HL-60 (cell line): Measurements from ENCODE around the gene DHDDS.

Experiments
- POLR2AphosphoS5 ChIP-seq: IDR thresholded peaks from 2 replicates; pipeline ENCODE4 v1.6.1; 2012; ENCODE audit warnings: low read depth
- SPI1 ChIP-seq: IDR thresholded peaks from 2 replicates; pipeline ENCODE4 v1.6.1; 2012; ENCODE audit warnings: low read depth, mild to moderate bottlenecking, borderline replicate concordance
- TF ChIP-seq, protein P1 (sequence below): IDR thresholded peaks from one replicate; pipeline ENCODE4 v1.5.1; 2011; ENCODE audit warnings: low read length, control low read depth, inconsistent platforms; ENCODE audit not compliant: insufficient read depth
- TF ChIP-seq, protein P2 (sequence below): IDR thresholded peaks from 2 replicates; pipeline ENCODE4 v1.6.1; 2012; ENCODE audit warnings: low read depth; ENCODE audit not compliant: insufficient replicate concordance

DNA sequence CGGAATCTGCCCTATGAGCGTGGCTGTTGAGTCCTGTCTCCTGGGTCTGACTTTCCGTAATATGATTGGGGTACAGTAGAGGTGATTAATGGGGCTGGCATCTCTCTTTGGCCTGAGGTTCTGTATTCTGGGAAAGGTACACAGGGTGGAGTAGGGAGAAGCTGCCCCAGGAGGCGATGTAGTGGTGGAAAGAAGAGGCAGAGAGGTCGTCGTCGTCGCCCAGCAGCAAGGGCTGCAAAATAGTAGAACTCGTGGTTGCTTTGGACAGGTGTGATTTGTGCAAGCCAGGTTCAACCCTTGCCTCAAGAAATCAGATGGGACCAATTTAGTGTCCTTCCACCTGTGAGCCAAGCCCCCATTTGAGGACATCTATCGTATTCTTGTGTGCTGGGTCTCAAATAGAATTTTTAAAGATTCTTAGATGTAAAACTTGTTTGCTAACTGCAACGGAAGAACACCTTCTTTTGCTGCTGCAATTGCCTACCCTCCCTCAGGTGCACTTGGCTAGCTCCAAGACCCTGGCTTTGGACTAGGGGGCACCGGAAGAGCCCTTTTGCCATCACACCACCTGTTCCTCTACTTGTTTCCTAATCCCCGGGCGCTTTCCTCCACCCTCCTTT lies 38.9 kb downstream of the DHDDS start:
- TF ChIP-seq, protein P1, sequence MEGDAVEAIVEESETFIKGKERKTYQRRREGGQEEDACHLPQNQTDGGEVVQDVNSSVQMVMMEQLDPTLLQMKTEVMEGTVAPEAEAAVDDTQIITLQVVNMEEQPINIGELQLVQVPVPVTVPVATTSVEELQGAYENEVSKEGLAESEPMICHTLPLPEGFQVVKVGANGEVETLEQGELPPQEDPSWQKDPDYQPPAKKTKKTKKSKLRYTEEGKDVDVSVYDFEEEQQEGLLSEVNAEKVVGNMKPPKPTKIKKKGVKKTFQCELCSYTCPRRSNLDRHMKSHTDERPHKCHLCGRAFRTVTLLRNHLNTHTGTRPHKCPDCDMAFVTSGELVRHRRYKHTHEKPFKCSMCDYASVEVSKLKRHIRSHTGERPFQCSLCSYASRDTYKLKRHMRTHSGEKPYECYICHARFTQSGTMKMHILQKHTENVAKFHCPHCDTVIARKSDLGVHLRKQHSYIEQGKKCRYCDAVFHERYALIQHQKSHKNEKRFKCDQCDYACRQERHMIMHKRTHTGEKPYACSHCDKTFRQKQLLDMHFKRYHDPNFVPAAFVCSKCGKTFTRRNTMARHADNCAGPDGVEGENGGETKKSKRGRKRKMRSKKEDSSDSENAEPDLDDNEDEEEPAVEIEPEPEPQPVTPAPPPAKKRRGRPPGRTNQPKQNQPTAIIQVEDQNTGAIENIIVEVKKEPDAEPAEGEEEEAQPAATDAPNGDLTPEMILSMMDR, result no peak
- TF ChIP-seq, protein P2, sequence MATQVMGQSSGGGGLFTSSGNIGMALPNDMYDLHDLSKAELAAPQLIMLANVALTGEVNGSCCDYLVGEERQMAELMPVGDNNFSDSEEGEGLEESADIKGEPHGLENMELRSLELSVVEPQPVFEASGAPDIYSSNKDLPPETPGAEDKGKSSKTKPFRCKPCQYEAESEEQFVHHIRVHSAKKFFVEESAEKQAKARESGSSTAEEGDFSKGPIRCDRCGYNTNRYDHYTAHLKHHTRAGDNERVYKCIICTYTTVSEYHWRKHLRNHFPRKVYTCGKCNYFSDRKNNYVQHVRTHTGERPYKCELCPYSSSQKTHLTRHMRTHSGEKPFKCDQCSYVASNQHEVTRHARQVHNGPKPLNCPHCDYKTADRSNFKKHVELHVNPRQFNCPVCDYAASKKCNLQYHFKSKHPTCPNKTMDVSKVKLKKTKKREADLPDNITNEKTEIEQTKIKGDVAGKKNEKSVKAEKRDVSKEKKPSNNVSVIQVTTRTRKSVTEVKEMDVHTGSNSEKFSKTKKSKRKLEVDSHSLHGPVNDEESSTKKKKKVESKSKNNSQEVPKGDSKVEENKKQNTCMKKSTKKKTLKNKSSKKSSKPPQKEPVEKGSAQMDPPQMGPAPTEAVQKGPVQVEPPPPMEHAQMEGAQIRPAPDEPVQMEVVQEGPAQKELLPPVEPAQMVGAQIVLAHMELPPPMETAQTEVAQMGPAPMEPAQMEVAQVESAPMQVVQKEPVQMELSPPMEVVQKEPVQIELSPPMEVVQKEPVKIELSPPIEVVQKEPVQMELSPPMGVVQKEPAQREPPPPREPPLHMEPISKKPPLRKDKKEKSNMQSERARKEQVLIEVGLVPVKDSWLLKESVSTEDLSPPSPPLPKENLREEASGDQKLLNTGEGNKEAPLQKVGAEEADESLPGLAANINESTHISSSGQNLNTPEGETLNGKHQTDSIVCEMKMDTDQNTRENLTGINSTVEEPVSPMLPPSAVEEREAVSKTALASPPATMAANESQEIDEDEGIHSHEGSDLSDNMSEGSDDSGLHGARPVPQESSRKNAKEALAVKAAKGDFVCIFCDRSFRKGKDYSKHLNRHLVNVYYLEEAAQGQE, result no peak
- TF ChIP-seq POLR2AphosphoS5, result no peak
- no peak for TF ChIP-seq SPI1
